KMS-11 (cell line): ENCODE data around the gene VWA5B2.

Experiments
- H2AFZ ChIP-seq: fragments of 200-600 bp; sonication (generic); 2 replicates; pipeline ENCODE4 v1.6.1; 2016; ENCODE audit warnings: antibody characterized with exemption, mixed run types, low read depth
- H3K27ac ChIP-seq: fragments of 200-600 bp; sonication (generic); 2 replicates; pipeline ENCODE4 v1.6.1; 2016; ENCODE audit warnings: mild to moderate bottlenecking, mixed run types
- H3K27me3 ChIP-seq: fragments of 200-600 bp; sonication (generic); 2 replicates; pipeline ENCODE4 v1.6.1; 2017; ENCODE audit warnings: mild to moderate bottlenecking, low read depth, mixed run types, moderate library complexity; ENCODE audit not compliant: insufficient read depth
- H3K36me3 ChIP-seq: fragments of 200-600 bp; sonication (generic); 2 replicates; pipeline ENCODE4 v1.6.1; 2017; ENCODE audit warnings: mild to moderate bottlenecking, mixed run types; ENCODE audit not compliant: insufficient read depth
- H3K4me1 ChIP-seq: fragments of 200-600 bp; sonication (generic); 2 replicates; pipeline ENCODE4 v1.6.1; 2016; ENCODE audit warnings: mild to moderate bottlenecking, low read depth, mixed run types; ENCODE audit not compliant: poor library complexity, severe bottlenecking
- H3K4me2 ChIP-seq: fragments of 200-600 bp; sonication (generic); 2 replicates; pipeline ENCODE4 v1.7.0; 2016; ENCODE audit warnings: mild to moderate bottlenecking, mixed run types
- H3K4me3 ChIP-seq: fragments of 200-600 bp; sonication (generic); IDR thresholded peaks from 2 replicates; pipeline ENCODE4 v1.6.1; 2017; ENCODE audit warnings: low read depth, low read length, mixed read lengths; ENCODE audit not compliant: insufficient read depth
- H3K79me2 ChIP-seq: fragments of 200-600 bp; sonication (generic); 2 replicates; pipeline ENCODE4 v1.6.1; 2016; ENCODE audit warnings: low read depth, mixed run types; ENCODE audit not compliant: insufficient read depth
- H3K9ac ChIP-seq: fragments of 200-600 bp; sonication (generic); 2 replicates; pipeline ENCODE4 v1.6.1; 2016; ENCODE audit warnings: mild to moderate bottlenecking, mixed run types
- H4K20me1 ChIP-seq: fragments of 200-600 bp; sonication (generic); 2 replicates; pipeline ENCODE4 v1.6.1; 2016; ENCODE audit warnings: mild to moderate bottlenecking, mixed run types; ENCODE audit not compliant: insufficient read depth
- TF ChIP-seq, protein P1 (sequence below): fragments of 200-600 bp; sonication (generic); conservative IDR thresholded peaks from 2 replicates; pipeline ENCODE4 v1.6.1; 2017; ENCODE audit warnings: low read depth, mild to moderate bottlenecking, antibody characterized with exemption, low read length, moderate library complexity, mixed read lengths

Gene VWA5B2

GRCh38 chr3:184230081-184230602 lies 757 bp downstream of the VWA5B2 start:
- Histone ChIP-seq H3K27ac (no peak overlapping the region), H3K9ac (no peak overlapping the region), H3K4me1 (no peaks in the 10 kb centered on the region), H3K36me3 (no peaks in the 10 kb centered on the region), H3K27me3 (peaks cover 35% of the 10 kb centered on the region), H4K20me1 (no peaks in the 10 kb centered on the region), H3K79me2 (no peaks in the 10 kb centered on the region), H3K4me3 (peak overlapping the region; percentile 23), H3K4me2 (peak overlapping the region; percentile 94), H2AFZ (peak overlapping the region; percentile 88)
- TF ChIP-seq, protein P1, sequence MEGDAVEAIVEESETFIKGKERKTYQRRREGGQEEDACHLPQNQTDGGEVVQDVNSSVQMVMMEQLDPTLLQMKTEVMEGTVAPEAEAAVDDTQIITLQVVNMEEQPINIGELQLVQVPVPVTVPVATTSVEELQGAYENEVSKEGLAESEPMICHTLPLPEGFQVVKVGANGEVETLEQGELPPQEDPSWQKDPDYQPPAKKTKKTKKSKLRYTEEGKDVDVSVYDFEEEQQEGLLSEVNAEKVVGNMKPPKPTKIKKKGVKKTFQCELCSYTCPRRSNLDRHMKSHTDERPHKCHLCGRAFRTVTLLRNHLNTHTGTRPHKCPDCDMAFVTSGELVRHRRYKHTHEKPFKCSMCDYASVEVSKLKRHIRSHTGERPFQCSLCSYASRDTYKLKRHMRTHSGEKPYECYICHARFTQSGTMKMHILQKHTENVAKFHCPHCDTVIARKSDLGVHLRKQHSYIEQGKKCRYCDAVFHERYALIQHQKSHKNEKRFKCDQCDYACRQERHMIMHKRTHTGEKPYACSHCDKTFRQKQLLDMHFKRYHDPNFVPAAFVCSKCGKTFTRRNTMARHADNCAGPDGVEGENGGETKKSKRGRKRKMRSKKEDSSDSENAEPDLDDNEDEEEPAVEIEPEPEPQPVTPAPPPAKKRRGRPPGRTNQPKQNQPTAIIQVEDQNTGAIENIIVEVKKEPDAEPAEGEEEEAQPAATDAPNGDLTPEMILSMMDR: no peak

DNA sequence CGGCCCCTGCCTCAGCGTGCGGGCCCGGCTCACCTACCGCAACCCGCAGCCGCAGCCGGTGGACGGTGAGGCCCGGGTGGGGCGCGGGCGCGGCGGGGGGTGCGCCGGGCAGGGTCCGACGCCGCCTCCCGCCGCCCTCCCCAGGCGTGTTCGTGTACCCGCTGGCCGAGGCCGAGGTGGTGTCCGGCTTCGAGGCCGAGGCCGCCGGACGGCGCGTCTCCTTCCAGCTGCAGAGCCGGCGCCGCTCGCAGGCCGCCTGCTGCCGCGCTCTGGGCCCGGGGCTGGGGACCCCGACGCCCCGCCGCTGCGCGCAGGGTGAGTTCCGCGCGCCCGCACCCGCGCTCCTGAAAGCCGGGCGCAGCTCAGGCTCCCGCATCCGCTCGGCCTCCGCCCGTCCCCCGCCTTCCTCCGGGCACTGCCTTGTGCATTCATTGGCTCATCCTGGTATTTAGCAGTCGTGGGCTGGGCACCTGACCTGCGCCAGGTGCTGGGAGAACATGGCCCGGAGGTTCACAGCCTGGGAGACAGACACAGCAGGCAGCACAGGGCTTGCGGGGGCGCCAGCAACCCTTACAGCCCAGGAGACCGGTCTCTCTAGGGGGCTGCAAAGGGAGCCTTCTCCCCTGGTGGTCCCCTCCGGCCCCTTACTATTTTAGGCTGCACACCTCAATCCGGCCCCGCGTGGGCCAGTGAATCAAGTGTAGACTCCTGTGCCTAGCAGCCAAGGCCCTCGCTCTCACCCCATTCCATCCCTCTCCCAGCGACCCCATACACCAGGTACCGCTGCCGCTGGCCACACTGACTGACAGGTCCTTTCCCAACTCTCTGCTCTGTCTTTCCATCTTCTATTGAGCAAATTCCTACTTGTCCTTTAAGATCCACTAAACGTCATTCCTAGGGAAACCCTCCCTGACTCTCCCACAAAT lies 1.5 kb downstream of the VWA5B2 start:
- no peaks in the 10 kb centered on the region for H3K4me1 ChIP-seq
- H3K79me2 ChIP-seq: no peaks in the 10 kb centered on the region
- no peak overlapping the region; the same call in 1 of the 2 replicates for H2AFZ ChIP-seq
- no peaks in the 10 kb centered on the region for H3K36me3 ChIP-seq
- TF ChIP-seq, protein P1: no peak
- no peak overlapping the region for H3K27ac ChIP-seq
- H3K4me3 ChIP-seq: no peak overlapping the region
- H3K27me3 ChIP-seq: peaks cover 35% of the 10 kb centered on the region
- no peak overlapping the region for H3K9ac ChIP-seq
- H3K4me2 ChIP-seq: peak overlapping the region; percentile 94; the same call in 1 of the 2 replicates
- no peaks in the 10 kb centered on the region for H4K20me1 ChIP-seq

- Histone ChIP-seq H3K4me1 (no peaks in the 10 kb centered on the region), H3K9ac (no peak overlapping the region), H3K27me3 (peaks cover 35% of the 10 kb centered on the region), H2AFZ (no peak overlapping the region), H3K27ac (no peak overlapping the region), H4K20me1 (no peaks in the 10 kb centered on the region), H3K4me2 (no peak overlapping the region), H3K36me3 (no peaks in the 10 kb centered on the region), H3K79me2 (no peaks in the 10 kb centered on the region), H3K4me3 (no peak overlapping the region)
- TF ChIP-seq, protein P1: no peak
These were observed 2.3 kb downstream of the VWA5B2 start for GRCh38 chr3:184231671-184232070.

GRCh38 chr3:184233127-184233843 lies 3.9 kb downstream of the VWA5B2 start:
- no peaks in the 10 kb centered on the region for H3K79me2 ChIP-seq
- H3K4me1 ChIP-seq: no peaks in the 10 kb centered on the region
- no peak overlapping the region for H3K4me2 ChIP-seq
- H3K4me3 ChIP-seq: no peak overlapping the region
- H3K36me3 ChIP-seq: no peaks in the 10 kb centered on the region
- H3K27me3 ChIP-seq: peaks cover 32% of the 10 kb centered on the region
- TF ChIP-seq, protein P1: no peak
- H2AFZ ChIP-seq: no peak overlapping the region
- H3K9ac ChIP-seq: no peak overlapping the region
- no peak overlapping the region for H3K27ac ChIP-seq
- no peaks in the 10 kb centered on the region for H4K20me1 ChIP-seq
